ENCODE measurements around the gene TEX10. TPM values are rescaled to one million over a fixed set of nuclear protein-coding genes. Genes with fewer than 3 reads are reported as not detected.

TEX10 gene
- total RNA-seq, result 10 to 100 TPM; 11.8 to 16.7 (median 14.8) TPM

DNA sequence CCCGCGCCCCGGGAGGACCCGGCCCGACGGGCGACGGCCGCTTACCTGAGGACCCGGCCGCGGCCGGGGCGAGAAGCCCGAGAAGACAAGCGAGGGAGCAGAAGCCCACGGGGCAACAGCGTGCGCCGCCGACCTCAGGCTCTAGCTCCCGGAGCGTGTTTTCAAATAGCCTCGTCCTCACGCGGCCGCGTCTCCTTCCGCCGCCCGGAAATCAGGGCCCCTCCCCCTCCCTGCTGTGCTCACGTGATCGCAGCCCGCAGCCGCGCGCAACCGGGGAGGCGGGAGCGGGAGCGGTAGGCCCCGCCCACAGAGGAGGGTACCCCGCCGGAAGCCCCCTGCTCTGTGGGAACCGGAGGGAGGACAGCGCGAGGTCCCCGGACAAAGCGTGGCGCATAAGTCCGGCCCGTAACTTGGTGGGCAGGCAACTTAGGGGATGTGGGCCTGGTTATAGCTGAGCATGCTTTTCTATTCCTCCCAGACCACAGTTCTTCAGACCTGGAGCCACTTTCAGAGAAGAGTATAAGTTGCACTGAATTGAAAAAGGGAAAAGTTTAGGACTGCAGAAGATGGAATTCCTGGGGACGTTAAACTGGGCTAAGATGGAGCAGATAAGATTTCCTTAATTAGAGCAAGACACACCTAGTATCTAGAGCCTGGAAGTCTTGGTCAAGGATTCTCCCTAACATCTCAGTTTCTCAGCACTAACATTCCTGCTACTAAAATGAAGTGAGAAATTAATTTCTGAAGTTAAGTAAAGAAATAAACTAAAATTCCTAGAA lies at the start of gene TEX10:
TEX10 (minus strand) TSS at position 216 of the 779 bp plus-strand sequence. CDS start 3,579 bp downstream, outside the sequence.
- peaks cover 0 to 33% (median 8%) of the 10 kb centered on the region in 4 donors for H3K4me1 ChIP-seq
- H3K27me3 ChIP-seq, result no peaks in the 10 kb centered on the region
- no peaks in the 10 kb centered on the region for H3K36me3 ChIP-seq
- no peaks in the 10 kb centered on the region for H3K9me3 ChIP-seq
- DNase-seq (ENCODE audit: low spot score in 2 of 2), result peak; percentile 77 to 81
- 0 to 1% methylated on average over 12 to 13 of the region's 53 CpGs for WGBS, 2 donors
- peak within 1 kb of the TSS; percentile 32 to 89 (median 86) for H3K27ac ChIP-seq
- peak within 1 kb of the TSS; percentile 63 to 93 (median 76) for H3K4me3 ChIP-seq
- peak in 1 of 2 donors; percentile 67 for TF ChIP-seq POLR2A (IDR thresholded peaks at IDR 0.05)
- TF ChIP-seq, protein P1, sequence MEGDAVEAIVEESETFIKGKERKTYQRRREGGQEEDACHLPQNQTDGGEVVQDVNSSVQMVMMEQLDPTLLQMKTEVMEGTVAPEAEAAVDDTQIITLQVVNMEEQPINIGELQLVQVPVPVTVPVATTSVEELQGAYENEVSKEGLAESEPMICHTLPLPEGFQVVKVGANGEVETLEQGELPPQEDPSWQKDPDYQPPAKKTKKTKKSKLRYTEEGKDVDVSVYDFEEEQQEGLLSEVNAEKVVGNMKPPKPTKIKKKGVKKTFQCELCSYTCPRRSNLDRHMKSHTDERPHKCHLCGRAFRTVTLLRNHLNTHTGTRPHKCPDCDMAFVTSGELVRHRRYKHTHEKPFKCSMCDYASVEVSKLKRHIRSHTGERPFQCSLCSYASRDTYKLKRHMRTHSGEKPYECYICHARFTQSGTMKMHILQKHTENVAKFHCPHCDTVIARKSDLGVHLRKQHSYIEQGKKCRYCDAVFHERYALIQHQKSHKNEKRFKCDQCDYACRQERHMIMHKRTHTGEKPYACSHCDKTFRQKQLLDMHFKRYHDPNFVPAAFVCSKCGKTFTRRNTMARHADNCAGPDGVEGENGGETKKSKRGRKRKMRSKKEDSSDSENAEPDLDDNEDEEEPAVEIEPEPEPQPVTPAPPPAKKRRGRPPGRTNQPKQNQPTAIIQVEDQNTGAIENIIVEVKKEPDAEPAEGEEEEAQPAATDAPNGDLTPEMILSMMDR (IDR thresholded peaks at IDR 0.05), result no peak
- TF ChIP-seq EP300 (IDR thresholded peaks at IDR 0.05), result peak; percentile 71 to 86

DNA sequence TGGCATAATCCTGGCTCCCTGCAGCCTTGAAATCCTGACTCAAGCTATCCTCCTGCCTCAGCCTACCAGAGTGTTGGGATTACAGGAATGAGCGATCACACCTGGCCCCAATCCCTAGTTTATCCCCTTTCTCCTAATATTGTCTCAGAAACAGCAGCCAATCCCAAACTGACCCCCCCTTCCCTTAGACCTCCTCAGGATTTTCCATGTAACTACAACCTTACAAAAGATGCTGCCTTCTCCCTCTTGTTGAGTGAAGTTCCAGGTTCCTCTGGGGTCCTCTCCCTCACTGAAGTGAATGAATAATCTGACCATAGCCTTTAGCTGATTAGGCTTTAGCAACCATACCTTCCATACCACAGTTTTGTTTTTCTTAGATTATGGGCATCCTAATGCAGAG lies 48.3 kb upstream of the TEX10 start:
- H3K36me3 ChIP-seq, result no peaks in the 10 kb centered on the region
- no peaks in the 10 kb centered on the region for H3K4me1 ChIP-seq
- 96 to 100% methylated on average over 1 of the region's 1 CpG for WGBS, 2 donors
- DNase-seq (ENCODE audit: low spot score in 2 of 2), result no peak
- H3K27me3 ChIP-seq, result peaks cover 0 to 6% of the 10 kb centered on the region in 2 donors
- H3K4me3 ChIP-seq, result no peak overlapping the region
- H3K27ac ChIP-seq, result no peak overlapping the region
- no peaks in the 10 kb centered on the region for H3K9me3 ChIP-seq
- TF ChIP-seq POLR2A (IDR thresholded peaks at IDR 0.05) (no peak), EP300 (IDR thresholded peaks at IDR 0.05) (no peak)
- TF ChIP-seq, protein P1 (IDR thresholded peaks at IDR 0.05), result no peak

DNA sequence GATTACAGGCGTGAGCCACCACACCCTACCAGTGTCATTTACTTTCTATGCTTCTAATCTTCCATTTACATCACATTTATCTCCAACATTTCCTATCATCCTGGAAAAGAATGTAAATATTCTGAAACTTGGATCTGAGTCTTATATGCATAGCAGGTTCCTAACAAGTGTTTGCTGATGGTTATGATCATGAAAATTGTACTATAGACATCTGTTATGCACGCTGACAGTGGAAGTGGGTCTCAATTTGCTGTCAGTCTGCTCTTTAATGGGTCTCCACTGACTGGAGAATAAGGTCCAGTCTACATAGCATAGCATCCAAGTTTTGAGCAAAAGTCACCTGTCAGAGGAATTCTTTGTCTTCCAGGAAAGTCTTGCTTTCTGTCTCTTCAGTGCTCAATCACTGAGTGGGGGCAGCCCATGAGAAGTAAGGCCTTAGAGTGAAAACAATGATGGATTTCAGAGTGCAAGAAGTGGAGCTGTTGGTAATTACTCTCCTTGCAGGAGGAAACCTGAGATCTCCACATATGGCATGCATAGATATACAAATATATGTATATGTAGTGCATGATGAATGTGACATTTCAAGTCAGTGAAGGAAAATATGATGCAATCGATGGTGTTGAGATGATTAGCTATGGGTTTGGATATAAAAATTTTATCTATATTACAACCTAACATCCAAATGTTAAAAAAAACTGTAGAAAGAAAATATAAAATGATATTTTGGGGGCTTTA lies 45.0 kb upstream of the TEX10 start:
- 83 to 93% methylated on average over 3 of the region's 3 CpGs for WGBS, 2 donors
- Histone ChIP-seq H3K36me3 (peaks cover 0 to 6% (median 0%) of the 10 kb centered on the region in 3 donors), H3K27me3 (no peaks in the 10 kb centered on the region)

DNA sequence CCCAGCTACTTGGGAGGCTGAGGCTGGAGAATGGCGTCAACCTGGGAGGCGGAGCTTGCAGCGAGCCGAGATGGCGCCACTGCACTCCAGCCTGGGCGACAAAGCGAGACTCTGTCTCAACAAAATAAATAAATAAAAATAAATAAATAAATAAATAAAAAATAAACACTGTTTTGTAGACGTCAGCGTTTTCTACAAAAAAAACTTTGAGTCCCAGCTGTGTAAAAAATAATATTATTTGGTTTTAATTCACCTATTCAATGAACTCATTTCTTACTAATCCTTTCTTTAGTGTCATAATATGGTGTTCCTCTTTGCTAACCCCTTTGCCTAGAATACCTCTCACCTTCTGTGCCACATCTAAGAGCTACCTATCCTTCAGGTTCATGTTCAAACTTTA lies 44.0 kb upstream of the TEX10 start:
- WGBS, 2 donors, result 97 to 98% methylated on average over 9 of the region's 9 CpGs
- Histone ChIP-seq H3K4me1 (no peaks in the 10 kb centered on the region), H3K27me3 (no peaks in the 10 kb centered on the region), H3K9me3 (peaks cover 0 to 4% (median 0%) of the 10 kb centered on the region in 4 donors), H3K36me3 (peaks cover 0 to 15% (median 0%) of the 10 kb centered on the region in 3 donors), H3K4me3 (no peak overlapping the region), H3K27ac (no peak overlapping the region)
- TF ChIP-seq EP300 (IDR thresholded peaks at IDR 0.05), result no peak
- TF ChIP-seq POLR2A (IDR thresholded peaks at IDR 0.05), result no peak
- TF ChIP-seq, protein P1 (IDR thresholded peaks at IDR 0.05), result no peak
- DNase-seq (ENCODE audit: low spot score in 2 of 2), result no peak

More for the DNA sequence above, 45.0 kb upstream of the TEX10 start:
- H3K4me3 ChIP-seq, result no peak overlapping the region
- peaks cover 0 to under 1% (median 0%) of the 10 kb centered on the region in 4 donors for H3K9me3 ChIP-seq
- DNase-seq (ENCODE audit: low spot score in 2 of 2), result no peak
- no peak for TF ChIP-seq POLR2A (IDR thresholded peaks at IDR 0.05)
- no peak overlapping the region for H3K27ac ChIP-seq
- H3K4me1 ChIP-seq, result no peaks in the 10 kb centered on the region

DNA sequence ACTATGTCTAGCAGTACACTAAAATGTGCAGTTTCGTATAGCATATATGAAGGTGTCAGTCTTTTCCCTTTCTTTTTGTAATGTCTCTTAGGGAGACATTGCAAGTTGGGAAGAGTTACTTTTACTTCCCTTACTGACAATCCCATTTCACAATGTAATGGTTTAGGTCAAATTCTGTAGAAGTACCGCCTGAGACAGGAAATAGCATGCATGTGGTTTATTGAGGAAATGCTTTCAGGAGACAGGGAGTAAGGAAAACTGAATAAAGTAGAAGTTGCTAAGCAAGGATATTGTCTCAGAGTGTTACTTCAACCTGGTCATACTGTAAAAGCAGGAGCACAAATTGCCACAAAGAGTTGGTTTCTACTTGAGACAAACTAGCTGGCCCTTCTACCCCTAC lies 42.1 kb upstream of the TEX10 start:
- WGBS, 2 donors, result 74 to 81% methylated on average over 2 of the region's 2 CpGs
- Histone ChIP-seq H3K9me3 (peaks cover 0 to 4% (median 0%) of the 10 kb centered on the region in 4 donors), H3K4me1 (no peaks in the 10 kb centered on the region), H3K27ac (no peak overlapping the region), H3K4me3 (no peak overlapping the region), H3K27me3 (no peaks in the 10 kb centered on the region), H3K36me3 (peaks cover 0 to 15% (median 0%) of the 10 kb centered on the region in 3 donors)
- no peak for DNase-seq (ENCODE audit: low spot score in 2 of 2)
- TF ChIP-seq, protein P1 (IDR thresholded peaks at IDR 0.05), result no peak
- TF ChIP-seq EP300 (IDR thresholded peaks at IDR 0.05) (no peak), POLR2A (IDR thresholded peaks at IDR 0.05) (no peak)
